HTR-8/SVneo (cell line): ENCODE results near the gene NDUFAF7.
"Not testable (repeated sequence)": the region's sequence is repeated elsewhere in the genome, so short reads cannot be mapped to it uniquely, and the experiment has no call there.

Experiments
- DNase-seq: peaks from one replicate; pipeline ENCODE4 v3.0.0; 2011; ENCODE audit warnings: low spot score, mixed read lengths; ENCODE audit not compliant: insufficient read length
- FAIRE-seq: peaks from 2 replicates; lab custom pipeline; 2011; peaks lifted over from hg19 to GRCh38; lab: Jason Lieb, UNC

Gene NDUFAF7

DNA sequence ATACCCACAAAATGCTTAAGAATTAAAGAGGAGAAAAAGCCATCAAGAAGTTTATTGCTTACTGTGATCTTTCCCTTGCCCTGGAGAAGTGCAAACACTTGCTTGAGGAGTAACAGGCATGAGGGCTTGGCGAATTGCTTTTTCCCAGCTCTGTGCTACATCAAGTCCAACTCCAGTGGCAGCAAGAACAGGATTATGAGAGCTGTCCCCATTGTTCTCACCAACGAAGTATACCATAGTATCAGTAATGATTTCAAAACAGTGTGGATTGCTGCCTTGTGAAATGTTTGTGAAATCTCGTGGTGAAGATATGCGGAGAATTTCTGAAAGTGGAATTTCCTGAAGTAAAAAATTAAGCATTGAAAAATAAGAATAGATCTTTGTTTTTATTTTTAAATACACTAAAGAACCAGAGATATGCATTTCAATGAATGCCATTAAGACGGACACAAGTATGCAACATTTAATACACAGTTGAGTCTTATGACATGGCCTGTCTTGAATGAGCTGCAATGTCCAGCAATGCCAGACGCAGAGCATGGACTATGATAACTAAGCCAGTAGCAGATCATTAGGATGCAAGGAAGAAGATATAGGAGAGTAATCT is 43.0 kb downstream of the NDUFAF7 start:
- DNase-seq = no peak
- FAIRE-seq = no peak

DNA sequence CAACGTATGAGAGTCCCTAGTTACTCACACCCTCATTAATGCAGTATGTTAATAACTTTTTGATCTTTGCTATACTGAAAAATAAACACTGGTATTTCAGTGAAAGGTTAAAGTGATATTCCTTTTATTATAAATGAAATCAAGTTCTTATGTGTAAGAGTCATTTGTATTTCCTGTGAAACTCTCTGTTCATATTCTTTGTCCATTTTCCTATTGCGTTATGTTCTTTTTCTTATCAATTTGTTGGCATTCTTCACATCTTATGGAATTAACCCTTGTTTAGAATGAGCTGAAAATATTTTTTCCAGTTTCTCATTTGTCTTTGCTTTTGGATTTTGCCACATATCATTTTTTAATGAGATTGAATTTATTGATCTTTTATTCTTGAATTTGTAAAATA is 44.8 kb downstream of the NDUFAF7 start:
- FAIRE-seq = no peak
- DNase-seq = no peak

DNA sequence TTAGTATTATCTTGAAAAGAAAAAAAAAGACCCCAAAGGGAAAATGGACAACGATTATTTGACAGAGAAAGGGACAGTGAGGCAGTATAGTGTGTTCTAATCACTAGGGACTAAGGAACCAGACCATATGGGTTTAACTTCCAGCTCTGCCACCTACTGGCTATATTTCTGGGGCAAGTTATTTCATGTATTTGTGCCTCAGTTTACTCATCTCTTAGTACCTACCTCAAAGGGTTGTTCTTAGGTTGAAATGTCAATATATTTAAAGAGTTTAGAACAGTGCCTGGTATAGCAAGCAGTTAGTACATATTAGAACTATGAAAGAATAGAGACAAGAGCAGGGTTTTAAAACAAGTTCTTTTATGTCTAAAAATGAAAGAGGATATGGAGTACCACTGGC is 50.5 kb downstream of the NDUFAF7 start:
- no peak for FAIRE-seq

DNA sequence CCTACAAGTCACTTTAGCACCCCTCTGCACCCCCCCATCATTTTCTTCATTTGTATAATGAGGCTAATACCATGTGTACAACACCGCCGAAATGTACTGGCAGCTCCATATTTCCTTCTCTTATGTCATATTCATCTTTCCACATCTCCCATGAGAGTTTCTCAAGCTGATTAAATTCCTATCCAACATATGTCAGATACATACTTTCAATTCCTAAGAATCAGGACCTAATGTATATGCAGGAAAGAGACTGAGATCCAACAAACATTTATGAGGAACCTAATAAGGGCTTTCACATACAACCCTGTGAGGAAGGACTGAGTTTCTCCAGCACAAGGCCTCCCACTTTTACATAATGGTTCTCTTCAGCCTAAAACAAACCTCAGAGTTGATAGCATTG is 51.3 kb downstream of the NDUFAF7 start:
- FAIRE-seq = no peak
- DNase-seq = no peak

More for the DNA sequence above, 50.5 kb downstream of the NDUFAF7 start:
- DNase-seq = no peak

- peak; percentile 40 for FAIRE-seq
- DNase-seq = peak; percentile 23
Observed at GRCh38 chr2:37283207-37283606, 51.7 kb downstream of the NDUFAF7 start.

DNA sequence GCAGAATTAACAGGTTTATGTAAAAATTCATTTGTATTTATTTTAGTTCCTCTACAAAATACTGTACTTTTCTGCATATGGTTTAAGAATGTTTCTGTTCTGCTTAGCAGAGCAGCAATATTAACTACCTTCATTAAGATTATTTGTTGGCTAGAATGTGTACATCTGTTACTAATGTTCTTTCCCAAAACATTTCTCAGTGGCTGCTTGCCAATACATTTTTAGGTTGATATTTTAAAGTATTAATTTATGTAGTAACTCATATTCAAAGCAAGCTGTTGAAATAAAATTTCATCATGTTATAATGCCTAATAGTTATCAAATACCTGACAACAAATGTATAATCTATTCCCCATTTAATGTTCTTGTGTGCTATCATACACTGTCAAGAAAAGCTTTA is 52.9 kb downstream of the NDUFAF7 start:
- FAIRE-seq (no peak), DNase-seq (no peak)

GRCh38 chr2:37287966-37288365 is 56.5 kb downstream of the NDUFAF7 start:
- DNase-seq = peak; percentile 24
- no peak for FAIRE-seq

GRCh38 chr2:37291680-37292079 is 60.2 kb downstream of the NDUFAF7 start:
- FAIRE-seq (no peak), DNase-seq (no peak)

DNA sequence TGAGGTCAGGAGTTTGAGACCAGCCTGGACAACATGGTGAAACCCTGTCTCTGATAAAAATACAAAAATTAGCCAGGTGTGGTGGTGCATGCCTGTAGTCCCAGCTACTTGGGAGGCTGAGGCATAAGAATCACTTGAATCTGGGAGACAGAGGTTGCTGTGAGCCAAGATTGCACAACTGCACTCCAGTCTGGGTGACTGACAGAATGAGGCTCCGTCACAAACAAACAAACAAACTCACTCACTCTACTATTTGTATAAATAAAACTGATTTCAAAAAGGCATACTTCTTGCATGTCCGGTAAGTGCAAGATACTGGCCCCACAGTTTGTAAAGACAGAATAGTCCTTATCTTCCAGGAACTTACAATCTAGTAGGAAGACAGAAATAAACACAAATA is 63.4 kb downstream of the NDUFAF7 start:
- DNase-seq = not testable (repeated sequence)

DNA sequence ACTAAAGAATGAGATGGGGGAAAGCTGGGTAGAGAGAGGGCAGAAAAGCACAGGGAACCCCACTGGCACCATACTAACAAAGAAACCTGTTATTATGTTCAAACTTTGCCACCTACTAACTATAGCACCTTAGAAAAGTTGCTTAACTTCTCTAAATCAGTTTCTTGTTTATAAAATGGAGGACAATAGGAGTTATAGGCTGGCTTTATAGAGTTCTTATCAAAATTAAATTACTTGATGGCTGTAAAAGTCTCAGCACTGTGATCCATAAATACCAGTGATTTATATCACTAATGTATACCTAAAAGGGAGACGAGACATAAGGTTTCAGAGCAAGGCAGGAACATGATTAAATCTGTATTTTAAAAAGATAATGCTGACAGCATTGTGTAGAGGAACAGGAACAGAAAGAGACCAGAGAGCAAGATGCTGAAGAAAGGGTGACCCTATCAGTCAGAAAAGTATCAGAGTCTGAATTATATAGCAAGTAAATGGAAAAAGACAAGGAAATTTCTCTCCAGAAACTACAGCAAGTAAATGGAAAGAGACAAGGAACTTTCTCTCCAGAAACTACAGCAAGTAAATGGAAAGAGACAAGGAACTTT is 64.1 kb downstream of the NDUFAF7 start:
- FAIRE-seq (no peak), DNase-seq (no peak)

More for the DNA sequence above, 63.4 kb downstream of the NDUFAF7 start:
- not testable (repeated sequence) for FAIRE-seq

- FAIRE-seq = no peak
Observed at GRCh38 chr2:37297632-37298031, 66.2 kb downstream of the NDUFAF7 start.

More at GRCh38 chr2:37297632-37298031, 66.2 kb downstream of the NDUFAF7 start:
- no peak for DNase-seq
